H1 (cell line): ENCODE measurements around the gene LDLRAP1. TPM values are rescaled to one million over a fixed set of nuclear protein-coding genes. Genes with fewer than 3 reads are reported as not detected.

Experiments
- CTCF ChIA-PET: fragments of 300-600 bp; sonication (Branson Sonifier 250); formaldehyde crosslinking; loops from one replicate; lab custom pipeline; 2021; ENCODE audit not compliant: partially characterized antibody; lab: Charles Lee
- POLR2A ChIA-PET: fragments of 300-600 bp; sonication (Branson Sonifier 250); formaldehyde crosslinking; loops from one replicate; lab custom pipeline; 2021; ENCODE audit warnings: inconsistent platforms; ENCODE audit not compliant: partially characterized antibody; lab: Charles Lee
- DNase-seq, 2 experiments: peaks; one replicate each; pipeline versions ENCODE4 v3.0.0 to v3.0.0-alpha.2; 2010 to 2022; ENCODE audit warnings: low spot score in 2 of 2, low read depth in 1 of 2, mixed read lengths in 1 of 2
- FAIRE-seq: peaks from 2 replicates; lab custom pipeline; 2011; peaks lifted over from hg19 to GRCh38; lab: Jason Lieb, UNC
- H2AFZ ChIP-seq: 2 replicates; pipeline ENCODE4 v1.8.1; 2012; ENCODE audit warnings: low read length, inconsistent platforms
- H2AK5ac ChIP-seq: 2 replicates; pipeline ENCODE4 v1.6.1; 2013; ENCODE audit warnings: low read depth, low read length
- H2BK120ac ChIP-seq: replicated peaks from 2 replicates; pipeline ENCODE3; 2013; ENCODE audit warnings: low read depth, low read length, inconsistent platforms
- H2BK12ac ChIP-seq: 2 replicates; pipeline ENCODE4 v1.6.1; 2013; ENCODE audit warnings: low read depth, low read length
- H2BK15ac ChIP-seq: 2 replicates; pipeline ENCODE4 v1.6.1; 2013; ENCODE audit warnings: low read length
- H2BK20ac ChIP-seq: 2 replicates; pipeline ENCODE4 v1.6.1; 2013; ENCODE audit warnings: low read length
- H2BK5ac ChIP-seq: 2 replicates; pipeline ENCODE4 v1.6.1; 2013; ENCODE audit warnings: low read depth, low read length
- H3K14ac ChIP-seq: 2 replicates; pipeline ENCODE4 v1.6.1; 2013; ENCODE audit warnings: inconsistent platforms; ENCODE audit not compliant: insufficient read length
- H3K18ac ChIP-seq: 2 replicates; pipeline ENCODE4 v1.6.1; 2013; ENCODE audit warnings: low read length; ENCODE audit errors: extremely low read depth
- H3K23ac ChIP-seq: 2 replicates; pipeline ENCODE4 v1.6.1; 2013; ENCODE audit warnings: inconsistent platforms; ENCODE audit not compliant: insufficient read length
- H3K23me2 ChIP-seq: 2 replicates; pipeline ENCODE4 v1.6.1; 2013; ENCODE audit warnings: low read depth, low read length
- H3K27ac ChIP-seq: 2 replicates; pipeline ENCODE4 v1.6.1; 2011; ENCODE audit warnings: low read depth, low read length, inconsistent platforms
- H3K27me3 ChIP-seq, 4 experiments: replicated peaks in 1 of 4; 1 replicate in 1 of 4; 2 replicates in 3 of 4; pipeline versions ENCODE4 v1.6.1 to v1.8.1; 2011 to 2013; ENCODE audit warnings: low read length in 3 of 4, mild to moderate bottlenecking in 3 of 4, inconsistent platforms in 2 of 4, mixed read lengths in 2 of 4, moderate library complexity in 1 of 4; ENCODE audit not compliant: control insufficient read depth in 3 of 4, insufficient read depth in 3 of 4; ENCODE audit errors: extremely low read depth in 1 of 4
- H3K36me3 ChIP-seq, 4 experiments: 2 replicates each; pipeline versions ENCODE4 v1.6.1 to v1.8.1; 2011 to 2013; ENCODE audit warnings: mild to moderate bottlenecking in 4 of 4, low read length in 3 of 4, moderate library complexity in 2 of 4, control low read depth in 1 of 4, inconsistent platforms in 1 of 4; ENCODE audit not compliant: insufficient read depth in 4 of 4, control insufficient read depth in 2 of 4
- H3K4ac ChIP-seq: replicated peaks from 2 replicates; pipeline ENCODE3; 2013; ENCODE audit warnings: low read length, low read depth, mixed read lengths, inconsistent platforms; ENCODE audit not compliant: insufficient read length
- H3K4me1 ChIP-seq, 4 experiments: replicated peaks in 1 of 4; 1 replicate in 1 of 4; 2 replicates in 3 of 4; pipeline versions ENCODE4 v1.6.1 to v1.8.1; 2011 to 2013; ENCODE audit warnings: low read length in 3 of 4, inconsistent platforms in 2 of 4, mixed read lengths in 1 of 4; ENCODE audit not compliant: insufficient read depth in 4 of 4, control insufficient read depth in 3 of 4
- H3K4me2 ChIP-seq, 2 experiments: 2 replicates each; pipeline versions ENCODE4 v1.6.1 to v1.8.1; 2011 to 2013; ENCODE audit warnings: low read depth in 2 of 2, low read length in 2 of 2, control low read depth in 1 of 2, inconsistent platforms in 1 of 2, mild to moderate bottlenecking in 1 of 2; ENCODE audit not compliant: insufficient read depth in 1 of 2
- H3K4me3 ChIP-seq, 4 experiments: fragments of 200-600, 300-600 bp in 1 of 4; sonication (generic), shearing (Covaris generic), sonication (Bioruptor Twin) in 1 of 4; 2 replicates each; pipeline versions ENCODE4 v1.5.1 to v1.8.1; 2011 to 2016; ENCODE audit warnings: low read length in 4 of 4, low read depth in 3 of 4, control low read depth in 2 of 4, inconsistent platforms in 2 of 4, mild to moderate bottlenecking in 2 of 4, mixed read lengths in 1 of 4, moderate library complexity in 1 of 4; ENCODE audit not compliant: insufficient read depth in 2 of 4; ENCODE audit errors: extremely low read depth in 1 of 4
- H3K56ac ChIP-seq: replicated peaks from 2 replicates; pipeline ENCODE3; 2013; ENCODE audit warnings: low read depth, mild to moderate bottlenecking, mixed read lengths, low read length, inconsistent platforms; ENCODE audit not compliant: insufficient read length
- H3K79me1 ChIP-seq: 2 replicates; pipeline ENCODE4 v1.6.1; 2013; ENCODE audit warnings: low read depth, low read length, control low read depth
- H3K79me2 ChIP-seq, 2 experiments: 2 replicates each; pipeline versions ENCODE4 v1.6.1 to v1.8.1; 2012 to 2013; ENCODE audit warnings: low read length in 2 of 2, mild to moderate bottlenecking in 2 of 2, inconsistent platforms in 1 of 2; ENCODE audit not compliant: insufficient read depth in 2 of 2, control insufficient read depth in 1 of 2
- H3K9ac ChIP-seq, 4 experiments: replicated peaks in 1 of 4; 1 replicate in 1 of 4; 2 replicates in 3 of 4; pipeline versions ENCODE4 v1.6.1 to v1.8.1; 2011 to 2013; ENCODE audit warnings: low read depth in 3 of 4, low read length in 3 of 4, control low read depth in 2 of 4, mild to moderate bottlenecking in 2 of 4, moderate library complexity in 2 of 4, inconsistent platforms in 1 of 4; ENCODE audit errors: extremely low read depth in 1 of 4
- H3K9me3 ChIP-seq, 2 experiments: 2 replicates each; pipeline versions ENCODE4 v1.6.1 to v1.8.1; 2012 to 2013; ENCODE audit warnings: mild to moderate bottlenecking in 2 of 2, moderate library complexity in 2 of 2, control low read depth in 1 of 2, inconsistent platforms in 1 of 2, low read depth in 1 of 2, low read length in 1 of 2, mixed read lengths in 1 of 2; ENCODE audit not compliant: insufficient read depth in 2 of 2
- H4K20me1 ChIP-seq, 2 experiments: replicated peaks in 1 of 2; 2 replicates each; pipeline versions ENCODE3 to v1.8.1; 2011 to 2013; ENCODE audit warnings: inconsistent platforms in 2 of 2, low read length in 2 of 2, mild to moderate bottlenecking in 1 of 2; ENCODE audit not compliant: insufficient read depth in 2 of 2, control insufficient read depth in 1 of 2
- H4K5ac ChIP-seq: 2 replicates; pipeline ENCODE4 v1.6.1; 2013; ENCODE audit warnings: low read length, low read depth, mixed read lengths, inconsistent platforms; ENCODE audit not compliant: insufficient read length
- H4K8ac ChIP-seq: 2 replicates; pipeline ENCODE4 v1.8.0; 2013; ENCODE audit warnings: mild to moderate bottlenecking, moderate library complexity, low read length, inconsistent platforms; ENCODE audit not compliant: insufficient read depth; ENCODE audit errors: extremely low read depth
- H4K91ac ChIP-seq: replicated peaks from 2 replicates; pipeline ENCODE3; 2013; ENCODE audit warnings: low read length, mixed read lengths, inconsistent platforms; ENCODE audit not compliant: insufficient read length
- ASH2L ChIP-seq: fragments of 200-600, 300-600 bp; sonication (generic); IDR thresholded peaks from one replicate; pipeline ENCODE4 v1.7.1; 2017; ENCODE audit warnings: low read length
- BRCA1 ChIP-seq: IDR thresholded peaks from 2 replicates; pipeline ENCODE4 v1.6.1; 2012; ENCODE audit warnings: low read depth, low read length, improper control_type of control experiment
- CHD2 ChIP-seq: IDR thresholded peaks from 2 replicates; pipeline ENCODE4 v1.6.1; 2012; ENCODE audit warnings: low read length, improper control_type of control experiment
- HDAC2 ChIP-seq, 2 experiments: fragments of 300-600 bp in 1 of 2; sonication (generic) in 1 of 2; IDR thresholded peaks; 2 replicates each; pipeline ENCODE4 v1.6.1; 2011 to 2012; ENCODE audit warnings: low read depth in 2 of 2, low read length in 2 of 2, mild to moderate bottlenecking in 2 of 2, moderate library complexity in 2 of 2, borderline replicate concordance in 1 of 2, inconsistent platforms in 1 of 2
- PHF8 ChIP-seq: fragments of 200-600 bp; sonication (generic); conservative IDR thresholded peaks from 2 replicates; pipeline ENCODE4 v1.7.1; 2012; ENCODE audit warnings: low read depth, mild to moderate bottlenecking, inconsistent platforms, low read length, moderate library complexity
- RAD21 ChIP-seq, 2 experiments: IDR thresholded peaks in 1 of 2; conservative IDR thresholded peaks in 1 of 2; 2 replicates each; pipeline ENCODE4 v1.6.1; 2011; ENCODE audit warnings: low read depth in 2 of 2, low read length in 2 of 2, improper control_type of control experiment in 1 of 2, inconsistent platforms in 1 of 2, mild to moderate bottlenecking in 1 of 2, moderate library complexity in 1 of 2
- WGBS, 2 experiments: shearing (Covaris generic) in 1 of 2; methylation state at CpG; one replicate each; pipeline versions ENCODE4 v1.1.6 to v1.1.7; 2013 to 2015; ENCODE audit warnings: low lambda C conversion rate in 2 of 2, mixed read lengths in 2 of 2, inconsistent platforms in 1 of 2, low coverage in 1 of 2, missing lambda C conversion rate in 1 of 2; ENCODE audit not compliant: insufficient replicate concordance in 2 of 2, insufficient coverage in 1 of 2, insufficient read length in 1 of 2; ENCODE audit errors: extremely low coverage in 1 of 2, missing lambda C conversion rate in 1 of 2; 5-methylcytosine and 5-hydroxymethylcytosine counted together
- long read RNA-seq, 2 experiments: library from RNA in 1 of 2; library from capped mRNA in 1 of 2; stranded (forward); transcript quantifications; one replicate each; pipeline ENCODE4 v2.0.0, GENCODE V29; 2021; ENCODE audit warnings: inconsistent platforms in 1 of 2
- polyA minus RNA-seq, 3 experiments: library from RNA; depleted of rRNA, polyadenylated mRNA; stranded (reverse); fragments of >200 nt; gene quantifications; 1 replicate in 2 of 3; 2 replicates in 1 of 3; pipeline ENCODE4 v1.2.3, GENCODE V29; 2011
- polyA plus RNA-seq, 7 experiments: library from polyadenylated mRNA; depleted of rRNA in 3 of 7; stranded (reverse) in 5 of 7; unstranded in 2 of 7; fragments of >200 nt in 5 of 7; fragments of 200-250 nt in 2 of 7; gene quantifications; 1 replicate in 5 of 7; 2 replicates in 1 of 7; 4 replicates in 1 of 7; pipeline versions ENCODE4 v1.2.1 to v1.2.3, GENCODE V29; 2011 to 2013; ENCODE audit warnings: missing spikeins in 2 of 7, mixed read lengths in 2 of 7
- total RNA-seq: library from RNA; stranded (reverse); fragmentation: NEBNext Ultra II Directional; extraction: Animal tissue kit (Norgen Biotek cat#: 25700); gene quantifications from 2 replicates; pipeline ENCODE4 v1.2.1, GENCODE V29; 2021

Gene LDLRAP1, protein sequence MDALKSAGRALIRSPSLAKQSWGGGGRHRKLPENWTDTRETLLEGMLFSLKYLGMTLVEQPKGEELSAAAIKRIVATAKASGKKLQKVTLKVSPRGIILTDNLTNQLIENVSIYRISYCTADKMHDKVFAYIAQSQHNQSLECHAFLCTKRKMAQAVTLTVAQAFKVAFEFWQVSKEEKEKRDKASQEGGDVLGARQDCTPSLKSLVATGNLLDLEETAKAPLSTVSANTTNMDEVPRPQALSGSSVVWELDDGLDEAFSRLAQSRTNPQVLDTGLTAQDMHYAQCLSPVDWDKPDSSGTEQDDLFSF
- total RNA-seq (12.8 and 14.0 TPM in 2 replicates), polyA plus RNA-seq (2011; rRNA removed) (13.2 and 16.3 TPM in 2 replicates), polyA minus RNA-seq (2011; rRNA and poly(A)+ RNA removed) (9.7 and 11.7 TPM in 2 replicates)
- 10.4 TPM for polyA plus RNA-seq (2011; cell fraction: cytosol; rRNA removed)
- polyA plus RNA-seq (2011; cell fraction: nucleus; rRNA removed), result 16.7 TPM
- 9.3 to 13.5 TPM (median 11.9 TPM) in 4 replicates for polyA plus RNA-seq (2012, experiment 1 of 2)
- 13.0 TPM for polyA plus RNA-seq (2012, experiment 2 of 2)
- 9.4 TPM for polyA plus RNA-seq (2013, experiment 1 of 2)
- polyA plus RNA-seq (2013, experiment 2 of 2), result 9.6 TPM
- 8.3 TPM for polyA minus RNA-seq (2011; cell fraction: cytosol; rRNA and poly(A)+ RNA removed)
- 9.7 TPM for polyA minus RNA-seq (2011; cell fraction: nucleus; rRNA and poly(A)+ RNA removed)
- long read RNA-seq, experiment 1, transcript LDLRAP1-201 (9 exons, 2,940 nt), result major isoform, 5 of 18 reads
- long read RNA-seq, experiment 1, partial matches to known transcripts, result 3 of 18 reads
- long read RNA-seq, experiment 1, other reads (novel, unspliced or antisense), result 10 of 18 reads
- long read RNA-seq, experiment 2, result 0 reads

DNA sequence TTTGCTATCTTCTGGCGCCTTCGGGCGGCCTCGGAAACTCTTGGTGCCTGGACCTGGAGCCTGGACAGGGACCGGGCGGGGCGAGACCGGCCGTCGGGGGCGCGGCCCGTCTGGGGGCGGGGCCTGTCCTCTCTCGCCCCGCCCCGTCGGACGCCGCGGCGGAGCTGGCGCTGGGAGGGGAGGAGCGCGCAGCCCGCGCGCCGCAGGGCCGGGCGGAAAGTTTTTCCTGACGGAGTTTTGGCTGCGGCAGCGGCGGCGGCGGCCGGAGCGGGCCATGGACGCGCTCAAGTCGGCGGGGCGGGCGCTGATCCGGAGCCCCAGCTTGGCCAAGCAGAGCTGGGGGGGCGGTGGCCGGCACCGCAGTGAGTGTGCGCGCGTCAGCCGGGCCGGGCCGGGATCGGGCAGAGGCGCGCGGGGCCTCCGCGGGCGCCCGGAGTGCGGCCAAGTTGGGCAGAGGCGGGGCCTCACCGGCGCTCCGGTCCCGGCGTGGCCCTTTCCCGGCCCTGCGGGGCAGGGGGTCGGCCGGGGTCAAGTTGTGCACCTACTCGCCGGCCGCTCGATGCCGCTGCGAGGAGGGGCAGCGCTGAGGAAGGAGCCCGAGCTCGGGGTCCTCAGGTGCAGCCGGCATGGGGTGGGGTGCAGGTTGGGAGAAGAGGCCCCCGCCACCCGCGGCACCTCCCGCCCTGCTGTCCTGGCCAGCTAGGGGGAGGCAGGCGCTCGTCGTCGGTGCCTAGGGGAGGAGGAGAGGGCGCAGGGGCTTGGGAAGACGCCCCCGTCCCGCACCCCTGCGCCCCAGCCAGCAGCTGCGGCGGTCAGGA lies at the start of gene LDLRAP1:
LDLRAP1 (plus strand) TSS at position 182 of the 818 bp plus-strand sequence; CDS start at position 275, 93 bp downstream.
- Histone ChIP-seq H4K20me1 (peaks cover 2 to 6% of the 10 kb centered on the region in 2 experiments), H3K9ac (peak within 1 kb of the TSS in 2 of 4 experiments; percentile 37 to 82; a peak in 5 of 7 replicates), H3K23ac (no peak within 1 kb of the TSS), H3K4ac (no peak within 1 kb of the TSS), H3K4me1 (peaks cover 0 to 9% (median 5%) of the 10 kb centered on the region in 4 experiments; a peak in 4 of 7 replicates), H3K23me2 (peaks cover 5% of the 10 kb centered on the region; the same call in 1 of the 2 replicates), H3K27ac (no peak within 1 kb of the TSS; the same call in 1 of the 2 replicates), H3K14ac (no peak within 1 kb of the TSS), H3K4me3 (peak within 1 kb of the TSS; percentile 63 to 79 (median 66)), H4K91ac (no peak within 1 kb of the TSS), H3K56ac (no peak within 1 kb of the TSS), H3K18ac (peak within 1 kb of the TSS; percentile 32), H2BK120ac (no peak within 1 kb of the TSS), H3K9me3 (no peaks in the 10 kb centered on the region), H2BK12ac (no peak within 1 kb of the TSS), H2AK5ac (no peak within 1 kb of the TSS), H2BK5ac (no peak within 1 kb of the TSS), H3K79me1 (no peaks in the 10 kb centered on the region; the same call in 1 of the 2 replicates), H2BK15ac (no peak within 1 kb of the TSS), H2AFZ (0 out of 2 replicates have a peak within 1 kb of the TSS, but pooled peaks have one; percentile 29), H3K27me3 (peaks cover 0 to 5% (median 3%) of the 10 kb centered on the region in 4 experiments; a peak in 5 of 7 replicates), H3K36me3 (no peaks in the 10 kb centered on the region), H3K4me2 (peak within 1 kb of the TSS; percentile 82 to 83), H4K5ac (no peak within 1 kb of the TSS), H3K79me2 (no peaks in the 10 kb centered on the region), H4K8ac (peak within 1 kb of the TSS; percentile 58), H2BK20ac (no peak within 1 kb of the TSS)
- FAIRE-seq (no peak), DNase-seq (peak; percentile 21 to 87)
- WGBS, 2 experiments, result 0% methylated on average over 5 of the region's 99 CpGs; no CpG with 5 or more reads in 1 of the 2 experiments
- ChIA-PET CTCF (interaction anchor here (0.8 to 2.4 kb wide), 8 partner anchors 10 to 66 kb away, joined by 3 to 11 read pairs (median 4); no protein-coding TSS in a partner anchor), POLR2A (interaction anchor here (1.0 to 1.3 kb wide), 2 partner anchors 28 to 38 kb away, joined by 4 read pairs; no protein-coding TSS in a partner anchor)
- TF ChIP-seq CHD2, result no peak
- no peak for TF ChIP-seq HDAC2 (IDR thresholded peaks at IDR 0.05; ENCODE audit: borderline replicate concordance in 1 of 2, low read depth in 2 of 2, low read length in 2 of 2)
- peak in 1 of 2 experiments; percentile 5; a peak in 1 of 4 replicates for TF ChIP-seq RAD21 (IDR thresholded peaks at IDR 0.05 in 1 of 2, conservative IDR thresholded peaks at IDR 0.05 in 1 of 2; ENCODE audit: low read depth in 2 of 2, low read length in 2 of 2)
- no peak for TF ChIP-seq ASH2L
- TF ChIP-seq PHF8, result peak; percentile 59
- TF ChIP-seq BRCA1, result no peak
